SH-SY5Y (cell line): ENCODE measurements around the gene MBNL1.

ENCODE experiments used
- GATA2 ChIP-seq: IDR thresholded peaks from 2 replicates; pipeline ENCODE4 v1.6.1; 2011; ENCODE audit warnings: mild to moderate bottlenecking, low read depth, low read length
- GATA3 ChIP-seq: IDR thresholded peaks from 2 replicates; pipeline ENCODE4 v1.6.1; 2011; ENCODE audit warnings: low read depth, mild to moderate bottlenecking, low read length, moderate library complexity

GRCh38 chr3:152436707-152437590, 168.2 kb downstream of the MBNL1 start:
- peak; percentile 40; the same call in 1 of the 2 replicates for TF ChIP-seq GATA2
- peak; percentile 39; the same call in 1 of the 2 replicates for TF ChIP-seq GATA3
